Frontal cortex (tissue), 4 donors: ENCODE results near the gene TBC1D30. TPM values are rescaled to one million over a fixed set of nuclear protein-coding genes. Genes with fewer than 3 reads are reported as not detected.
"Not testable (repeated sequence)": the region's sequence is repeated elsewhere in the genome, so short reads cannot be mapped to it uniquely, and the experiment has no call there.

Source experiments
- DNase-seq, 2 donors: peaks; one replicate each; pipeline ENCODE4 v3.0.0; 2012; ENCODE audit warnings: low spot score in 2 of 2
- FAIRE-seq: peaks from 2 replicates; lab custom pipeline; 2012; peaks lifted over from hg19 to GRCh38; lab: Jason Lieb, UNC
- total RNA-seq: library from RNA; depleted of rRNA; stranded (reverse); fragments of >200 nt; gene quantifications from one replicate; pipeline ENCODE4 v1.2.3, GENCODE V29; 2014
- donor health status: control.
- donor health status: control.
- donor health status: control.

TBC1D30 gene
- total RNA-seq, 1 donor from 2014 or later, result 59.1 TPM

DNA sequence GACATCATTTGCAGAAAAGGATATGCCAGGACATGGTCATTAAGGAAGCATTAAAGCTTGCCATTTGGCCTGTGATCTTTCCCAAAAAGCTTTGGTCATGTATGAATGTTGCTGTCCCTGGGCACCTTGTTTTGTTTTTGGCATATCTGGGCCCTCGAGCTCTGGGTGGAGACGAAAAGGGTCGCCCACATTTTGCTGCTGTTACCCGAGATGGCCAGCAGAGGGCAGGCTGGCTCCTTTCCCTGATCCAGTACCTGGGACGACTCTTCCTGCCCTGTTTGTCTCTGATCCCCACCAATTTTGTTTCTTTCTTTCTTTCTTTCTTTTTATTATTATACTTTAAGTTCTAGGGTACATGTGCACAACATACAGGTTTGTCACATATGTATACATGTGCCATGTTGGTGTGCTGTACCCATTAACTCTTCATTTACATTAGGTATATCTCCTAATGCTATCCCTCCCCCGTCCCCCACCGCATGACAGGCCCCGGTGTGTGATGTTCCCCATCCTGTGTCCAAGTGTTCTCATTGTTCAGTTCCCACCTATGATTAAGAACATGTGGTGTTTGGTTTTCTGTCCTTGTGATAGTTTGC lies 22.2 kb upstream of the TBC1D30 start:
- FAIRE-seq, result not testable (repeated sequence)
- peak in 1 of 2 donors; percentile 46 for DNase-seq

GRCh38 chr12:64806173-64806572 lies 18.3 kb upstream of the TBC1D30 start:
- no peak for FAIRE-seq
- DNase-seq, result no peak

DNA sequence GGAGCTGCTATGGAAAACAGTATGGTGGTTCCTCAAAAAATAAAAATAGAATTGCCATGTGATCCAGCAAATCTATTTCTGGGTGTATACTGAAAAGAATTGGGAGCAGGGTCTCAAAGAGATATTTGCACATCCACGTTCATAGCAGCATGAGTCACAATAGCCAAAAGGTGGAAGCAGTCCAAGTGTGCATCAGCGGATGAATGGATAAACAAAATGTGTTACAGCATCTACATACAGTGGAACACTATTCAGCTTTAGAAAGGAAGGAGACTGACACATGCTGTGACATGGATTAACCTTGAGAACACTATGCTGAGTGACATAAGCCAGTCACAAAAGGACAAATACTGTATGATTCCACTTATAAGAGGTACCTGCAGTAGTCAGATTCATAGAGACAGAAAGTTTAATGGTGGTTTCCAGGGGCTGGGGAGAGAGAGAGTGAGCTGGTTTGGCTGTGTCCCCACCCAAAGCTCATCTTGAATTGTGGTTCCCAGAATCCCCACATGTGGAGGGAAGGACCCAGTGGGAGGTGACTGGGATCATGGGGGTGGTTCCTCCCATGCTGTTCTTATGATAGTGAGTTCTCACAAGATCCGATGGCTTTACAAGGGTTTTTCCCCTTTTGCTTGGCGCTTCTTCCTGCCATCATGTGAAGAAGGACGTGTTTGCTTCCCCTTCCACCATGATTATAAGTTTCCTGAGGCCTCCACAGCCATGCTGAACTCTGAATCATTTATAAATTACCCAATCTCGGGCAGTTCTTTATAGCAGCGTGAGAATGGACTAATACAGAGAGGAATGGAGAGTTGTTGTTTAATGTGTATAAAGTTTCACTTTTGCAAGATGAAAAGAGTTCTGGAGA lies 17.6 kb upstream of the TBC1D30 start:
- DNase-seq (no peak), FAIRE-seq (no peak)

- DNase-seq (no peak), FAIRE-seq (no peak)
These were observed 16.3 kb upstream of the TBC1D30 start for GRCh38 chr12:64808110-64808509.

GRCh38 chr12:64810831-64811230 lies 13.6 kb upstream of the TBC1D30 start:
- DNase-seq, result no peak

GRCh38 chr12:64813723-64814122 lies 10.7 kb upstream of the TBC1D30 start:
- FAIRE-seq (no peak), DNase-seq (no peak)

More at GRCh38 chr12:64810831-64811230, 13.6 kb upstream of the TBC1D30 start:
- FAIRE-seq, result no peak

GRCh38 chr12:64814432-64814831 lies 10.0 kb upstream of the TBC1D30 start:
- no peak for FAIRE-seq
- DNase-seq, result no peak

DNA sequence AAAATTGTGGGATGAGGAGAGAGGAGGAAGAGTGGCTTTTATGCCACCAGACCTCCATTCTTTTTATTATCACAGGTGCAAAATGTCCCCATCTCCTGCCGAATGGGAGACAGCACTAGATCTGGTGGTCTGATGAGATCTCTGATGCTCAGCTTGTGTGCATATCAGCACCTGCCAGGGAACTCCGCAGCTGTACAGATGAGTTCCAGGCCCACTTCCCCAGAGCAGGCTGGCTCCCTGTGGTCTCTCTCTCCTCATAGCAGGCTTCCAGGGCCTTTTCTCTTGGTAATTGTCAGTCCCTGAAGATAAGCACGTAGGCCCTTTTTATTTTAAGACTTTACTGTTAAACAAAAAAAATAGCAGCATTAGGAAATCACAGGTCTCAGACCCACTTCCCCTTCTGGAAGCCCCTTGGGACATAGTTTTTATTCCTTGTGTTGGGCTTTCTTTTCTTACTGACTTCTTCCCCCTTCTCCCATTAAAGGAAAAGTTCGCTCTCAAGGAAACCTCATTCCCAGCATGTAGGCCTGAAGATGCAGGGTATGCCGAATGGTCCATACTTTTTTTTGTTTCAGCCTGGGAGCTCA lies 4.5 kb upstream of the TBC1D30 start:
- FAIRE-seq (no peak), DNase-seq (no peak)

DNA sequence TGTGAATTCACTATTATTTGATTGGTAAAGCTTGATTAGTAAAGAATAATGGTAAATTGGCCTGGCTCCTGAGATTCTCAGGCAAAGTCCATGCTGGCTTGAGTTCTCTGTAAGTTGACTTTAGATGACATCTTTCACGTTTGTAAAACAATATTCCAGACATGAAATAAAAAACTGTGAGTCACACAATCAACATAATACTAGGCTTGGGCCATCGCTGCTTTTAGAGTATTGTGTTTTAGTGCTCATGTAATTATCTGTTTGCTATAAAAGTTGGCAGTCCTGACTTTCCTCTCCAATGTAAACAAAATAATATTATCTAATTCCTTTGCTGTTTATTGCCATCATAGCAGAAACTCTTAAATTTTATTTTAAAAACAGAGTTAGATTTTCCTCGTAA lies 3.9 kb upstream of the TBC1D30 start:
- DNase-seq (no peak), FAIRE-seq (no peak)

- FAIRE-seq (no peak), DNase-seq (no peak)
These were observed 3.3 kb upstream of the TBC1D30 start for GRCh38 chr12:64821116-64821630.

GRCh38 chr12:64824130-64824499 lies 332 bp upstream of the TBC1D30 start:
- DNase-seq (no peak), FAIRE-seq (no peak)

- FAIRE-seq, result no peak
- DNase-seq, result peak in 1 of 2 donors; percentile 23
These were observed 935 bp downstream of the TBC1D30 start for GRCh38 chr12:64825143-64826021.

DNA sequence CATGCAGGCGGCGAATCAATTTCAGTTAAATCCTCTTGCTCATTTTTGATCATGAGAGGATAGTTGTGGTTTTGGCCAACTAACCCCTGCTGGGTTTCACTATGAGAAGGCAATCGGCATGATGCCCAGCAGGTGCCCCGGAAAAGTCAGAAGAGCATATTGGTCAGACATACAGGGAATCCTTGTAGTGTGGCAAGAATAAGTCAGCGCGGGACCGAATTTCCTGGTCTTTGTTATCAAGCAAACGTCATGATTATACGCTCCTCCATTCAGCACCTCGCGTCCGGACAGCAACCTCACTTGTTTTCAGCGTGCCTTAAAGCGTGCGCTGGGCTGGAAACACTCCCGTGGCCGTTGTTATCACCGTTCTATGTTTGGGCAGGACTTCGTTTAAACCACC lies 1.8 kb downstream of the TBC1D30 start:
- peak; percentile 22 to 27 for DNase-seq
- FAIRE-seq, result no peak

DNA sequence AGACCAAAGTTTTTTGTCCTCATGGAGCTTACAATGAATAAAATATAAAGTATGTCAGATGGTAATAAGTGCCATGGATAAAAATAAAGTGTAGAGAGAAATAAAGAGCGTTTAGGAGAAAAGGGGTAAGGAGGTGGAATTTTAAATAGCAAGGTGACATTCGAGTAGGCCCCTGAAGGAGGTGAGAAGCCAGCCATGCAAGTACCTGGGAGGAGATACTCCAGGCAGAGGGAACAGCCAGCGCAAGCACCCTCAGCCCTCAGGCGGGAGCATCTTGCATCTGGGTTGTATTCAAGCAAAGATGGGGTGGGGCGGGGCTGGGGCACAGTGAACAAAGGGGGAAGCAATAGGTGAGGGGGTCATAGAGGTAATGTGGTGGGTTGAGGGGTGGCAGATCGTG lies 4.3 kb downstream of the TBC1D30 start:
- FAIRE-seq, result no peak
- DNase-seq, result no peak

DNA sequence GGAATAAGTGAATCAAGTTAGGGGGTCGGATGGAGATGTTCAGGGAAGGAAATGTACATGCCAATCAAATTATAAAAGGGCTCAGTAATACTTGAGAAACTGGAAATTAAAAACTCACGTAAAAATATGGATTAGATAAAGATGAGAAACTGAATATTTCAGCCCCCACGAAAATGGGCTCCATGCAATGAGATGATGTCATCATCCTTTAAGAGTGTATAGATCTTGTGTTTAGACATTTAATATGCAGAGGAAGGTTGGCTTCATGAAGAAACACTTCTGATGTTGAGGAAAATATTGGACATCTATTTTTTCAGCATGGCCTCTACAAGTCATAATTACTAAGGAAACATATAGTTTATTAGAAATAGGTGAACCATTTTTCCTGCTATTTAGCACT lies 9.5 kb downstream of the TBC1D30 start:
- FAIRE-seq (no peak), DNase-seq (no peak)

DNA sequence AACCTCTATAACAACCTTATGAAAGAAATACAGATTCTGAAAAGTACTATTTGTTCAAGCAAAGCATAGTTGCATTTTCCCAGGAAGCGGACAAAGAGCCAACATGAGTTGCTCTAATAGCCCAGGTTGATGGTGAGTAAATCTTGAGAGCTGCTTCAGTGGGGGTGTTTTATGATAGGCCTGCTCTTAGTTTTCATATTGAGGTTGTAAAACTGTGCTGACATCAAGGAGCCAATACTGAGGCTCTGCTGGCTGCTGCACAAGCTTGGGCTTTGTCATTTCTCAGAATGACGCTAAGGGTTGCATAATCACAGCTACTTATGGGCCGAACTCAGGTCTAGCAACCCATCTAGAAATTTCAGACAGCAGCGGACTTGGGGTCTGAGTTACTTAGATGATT lies 11.5 kb downstream of the TBC1D30 start:
- no peak for FAIRE-seq
- DNase-seq, result no peak

DNA sequence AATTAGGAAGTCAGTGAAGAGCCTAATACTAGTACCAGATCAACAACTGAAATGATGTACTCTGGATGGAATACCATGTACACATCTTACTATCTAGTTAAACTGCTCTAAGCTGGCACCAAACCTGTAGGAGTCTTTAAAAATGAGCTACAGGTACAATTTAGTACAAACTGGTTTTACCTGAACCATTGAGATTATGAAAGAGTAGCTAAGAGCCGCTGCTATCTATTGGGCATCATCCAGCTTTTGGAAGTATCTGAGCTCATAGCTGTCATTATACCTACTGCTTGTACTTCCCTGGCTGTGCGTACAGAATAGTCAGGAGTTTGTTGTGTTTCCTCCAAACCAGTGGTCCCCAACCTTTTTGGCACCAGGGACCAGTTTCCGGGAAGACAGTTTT lies 12.4 kb downstream of the TBC1D30 start:
- no peak for DNase-seq
- FAIRE-seq, result no peak

DNA sequence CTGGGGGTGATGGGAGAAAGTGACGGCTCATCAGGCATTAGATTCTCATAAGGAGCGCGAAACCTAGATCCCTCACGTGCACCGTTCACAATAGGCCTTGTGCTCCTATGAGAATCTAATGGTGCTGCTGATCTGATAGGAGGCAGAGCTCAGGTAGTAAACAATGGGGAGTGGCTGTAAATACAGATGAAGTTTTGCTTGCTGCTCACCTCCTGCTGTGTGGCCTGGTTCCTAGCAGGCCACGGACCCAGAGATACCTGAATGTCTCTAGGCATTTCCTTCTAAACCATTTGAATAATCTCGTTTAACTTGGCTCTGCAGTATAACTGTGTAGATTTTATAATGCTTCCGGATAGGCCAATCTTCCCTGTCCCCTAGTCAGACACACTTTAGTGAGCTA lies 13.0 kb downstream of the TBC1D30 start:
- DNase-seq, result no peak
- FAIRE-seq, result no peak

DNA sequence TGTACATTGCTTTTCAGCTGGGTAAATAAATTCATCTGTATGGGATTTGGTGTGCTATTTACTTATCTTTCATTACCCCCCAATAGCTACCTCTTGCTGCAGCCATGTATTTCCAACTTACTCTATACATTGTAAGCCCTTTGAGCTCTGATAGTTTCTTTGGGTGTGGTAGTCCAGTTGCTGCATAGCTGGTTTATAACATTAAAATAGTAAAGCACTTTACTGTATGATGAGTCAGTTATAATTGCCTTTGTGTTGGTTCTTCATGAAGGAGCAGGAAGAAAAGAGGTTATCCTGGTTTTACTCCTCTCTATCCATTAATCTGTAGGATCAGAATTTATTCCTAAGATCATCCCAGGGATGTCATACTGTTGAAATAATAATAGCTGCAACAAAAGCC lies 15.7 kb downstream of the TBC1D30 start:
- DNase-seq (no peak), FAIRE-seq (no peak)
